Mammary epithelial cell (primary cell): Measurements from ENCODE around the gene RNF166.

Experiments
- CTCF ChIP-seq, 2 donors: IDR thresholded peaks in 1 of 2; conservative IDR thresholded peaks in 1 of 2; 2 replicates each; pipeline ENCODE4 v1.5.1; 2011 to 2012; ENCODE audit warnings: inconsistent platforms in 2 of 2, low read length in 2 of 2, mild to moderate bottlenecking in 2 of 2, control low read depth in 1 of 2, low read depth in 1 of 2; ENCODE audit not compliant: insufficient read depth in 1 of 2; ENCODE audit errors: extremely low read depth in 1 of 2
- EZH2 ChIP-seq: IDR thresholded peaks from 2 replicates; pipeline ENCODE4 v1.6.1; 2012; ENCODE audit warnings: low read length, inconsistent platforms, borderline replicate concordance

- no peak for TF ChIP-seq CTCF (conservative IDR thresholded peaks at IDR 0.05 in 1 of 2, IDR thresholded peaks at IDR 0.05 in 1 of 2; ENCODE audit: extremely low read depth in 1 of 2, insufficient read depth in 1 of 2, low read depth in 1 of 2, low read length in 2 of 2)
- no peak for TF ChIP-seq EZH2
Observed at GRCh38 chr16:88700322-88700635, 5.9 kb downstream of the RNF166 start.
